Renal pelvis (tissue), 4 donors: ENCODE measurements around the gene CELF4. TPM values are rescaled to one million over a fixed set of nuclear protein-coding genes. Genes with fewer than 3 reads are reported as not detected.

Experiments
- DNase-seq: peaks from one replicate; pipeline ENCODE4 v3.0.0-alpha.2; 2013
- polyA plus RNA-seq, 3 donors: library from polyadenylated mRNA; unstranded; fragments of 120-200 nt; gene quantifications; one replicate each; pipeline ENCODE4 v1.2.1, GENCODE V29; 2013; ENCODE audit not compliant: insufficient read length in 3 of 3

The CELF4 gene
- polyA plus RNA-seq, 3 donors: 2.2 to 3.8 (median 3.7) TPM

DNA sequence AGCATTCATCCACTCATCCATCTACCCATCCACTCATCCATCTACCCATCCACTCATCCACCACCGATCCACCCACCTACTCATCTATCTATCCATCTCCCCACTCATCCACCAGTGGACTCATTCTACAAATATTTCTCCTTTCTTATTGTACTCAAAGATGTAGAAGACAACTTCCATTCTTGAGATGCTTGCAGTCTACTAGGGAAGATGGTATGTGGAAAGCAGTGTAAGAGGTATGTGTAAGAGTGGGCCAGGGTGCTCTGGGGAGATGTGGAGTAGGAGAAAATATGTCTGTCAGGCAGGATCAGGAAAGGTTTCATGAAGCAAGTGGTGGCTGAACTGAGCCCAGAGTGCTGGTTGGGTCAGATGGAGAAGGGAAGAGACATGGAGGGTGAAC, 150.8 kb downstream of the CELF4 start:
- no peak for DNase-seq

DNA sequence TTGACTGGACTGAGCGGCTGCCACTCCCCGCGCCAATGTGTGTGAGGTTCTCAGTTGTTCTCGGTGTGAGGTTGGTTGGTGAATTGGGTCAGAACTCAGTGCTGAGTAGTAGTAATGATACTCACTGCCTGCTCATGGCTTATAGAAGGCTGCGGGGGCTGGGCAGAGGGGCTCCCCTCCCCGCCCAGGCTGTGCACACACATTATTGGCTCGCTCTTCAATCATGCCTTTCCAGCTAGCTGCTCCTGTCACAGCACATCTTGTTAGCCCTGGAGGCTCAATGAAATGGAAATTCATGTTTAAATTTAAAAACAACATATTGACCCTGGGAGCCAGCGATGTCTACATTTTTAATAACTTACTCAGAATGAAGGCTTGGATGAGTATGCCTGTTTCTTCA, 152.8 kb downstream of the CELF4 start:
- DNase-seq: no peak

DNA sequence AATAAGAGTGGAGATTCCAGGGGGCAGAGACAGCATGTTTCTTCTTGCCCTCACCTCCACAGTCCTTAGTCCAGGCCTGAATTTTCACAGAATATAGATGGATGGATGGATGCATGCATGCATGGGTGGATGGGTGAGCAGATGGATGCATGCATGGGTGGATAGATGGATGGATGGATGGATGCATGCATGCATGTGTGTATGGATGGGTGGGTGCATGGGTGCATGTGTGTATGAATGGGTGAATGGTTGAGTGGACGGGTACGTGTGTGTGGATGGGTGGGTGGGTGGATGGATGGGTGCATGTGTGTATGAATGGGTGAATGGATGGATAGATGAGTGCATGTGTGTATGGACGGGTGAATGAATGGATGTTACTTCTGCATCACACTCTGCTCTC, 153.3 kb downstream of the CELF4 start:
- DNase-seq: no peak

DNA sequence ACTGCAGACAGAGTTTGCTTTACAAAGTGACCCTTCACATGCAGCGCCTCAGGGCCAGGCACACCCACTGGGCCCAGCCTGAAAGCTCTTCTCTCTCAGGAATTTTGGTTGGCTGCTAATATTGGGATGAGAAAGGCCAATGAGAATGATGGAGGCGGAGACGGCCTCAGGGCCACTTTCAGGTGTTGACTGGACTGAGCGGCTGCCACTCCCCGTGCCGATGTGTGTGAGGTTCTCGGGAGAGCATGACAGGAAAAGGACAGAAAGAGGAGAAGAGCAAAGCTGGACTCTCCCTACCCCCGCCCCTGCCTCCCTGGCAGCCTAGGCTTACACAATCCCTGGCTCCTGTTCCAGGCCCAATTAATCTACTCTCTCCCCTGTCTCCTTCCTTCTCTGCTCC, 155.7 kb downstream of the CELF4 start:
- no peak for DNase-seq

DNA sequence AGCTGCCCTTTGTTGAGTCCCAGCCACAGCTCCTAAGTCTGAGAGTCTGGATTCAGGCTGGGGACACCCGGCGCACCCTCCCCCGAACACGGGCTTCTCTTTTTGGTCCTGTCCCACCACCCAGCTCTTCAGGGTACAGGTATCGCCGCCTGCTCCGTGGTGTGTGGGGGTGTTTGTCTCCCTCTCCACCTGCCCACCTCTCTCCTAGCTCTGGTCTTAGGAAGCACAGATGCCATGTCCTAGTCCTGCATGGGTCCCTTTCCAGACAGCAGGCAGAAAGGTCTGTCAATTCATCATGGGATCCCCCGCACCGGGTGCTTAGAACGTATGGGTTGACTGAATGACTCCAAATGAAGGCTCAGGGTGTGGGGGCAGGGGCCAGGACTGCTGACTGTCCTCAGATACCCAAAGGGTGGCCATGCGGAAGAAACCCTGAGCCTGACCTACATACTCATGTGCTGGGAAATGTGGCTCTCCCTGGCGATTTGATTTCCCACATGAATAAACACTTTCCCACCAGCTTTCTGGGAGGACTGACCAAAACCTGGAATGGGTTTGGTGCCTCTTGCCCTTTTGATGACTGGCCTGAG, 156.8 kb downstream of the CELF4 start:
- peak; percentile 26 for DNase-seq

DNA sequence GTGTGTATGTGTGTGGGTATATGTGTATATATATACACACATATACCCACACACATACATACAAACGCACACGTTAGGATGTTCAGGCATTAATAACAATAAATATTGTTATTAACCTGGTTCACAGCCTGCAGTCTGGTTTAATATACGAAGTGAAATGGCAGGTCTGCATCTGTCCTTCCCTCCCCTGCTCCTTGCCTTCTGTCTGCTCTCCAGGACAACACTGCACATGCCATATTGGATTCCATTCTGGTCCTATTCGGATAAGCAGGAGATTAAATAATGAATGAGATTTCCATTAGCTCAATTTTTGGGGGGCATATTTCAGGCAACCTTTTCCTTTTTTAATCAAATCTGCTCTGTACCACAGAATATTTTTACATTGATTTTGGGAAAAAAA, 158.0 kb downstream of the CELF4 start:
- DNase-seq: no peak

DNA sequence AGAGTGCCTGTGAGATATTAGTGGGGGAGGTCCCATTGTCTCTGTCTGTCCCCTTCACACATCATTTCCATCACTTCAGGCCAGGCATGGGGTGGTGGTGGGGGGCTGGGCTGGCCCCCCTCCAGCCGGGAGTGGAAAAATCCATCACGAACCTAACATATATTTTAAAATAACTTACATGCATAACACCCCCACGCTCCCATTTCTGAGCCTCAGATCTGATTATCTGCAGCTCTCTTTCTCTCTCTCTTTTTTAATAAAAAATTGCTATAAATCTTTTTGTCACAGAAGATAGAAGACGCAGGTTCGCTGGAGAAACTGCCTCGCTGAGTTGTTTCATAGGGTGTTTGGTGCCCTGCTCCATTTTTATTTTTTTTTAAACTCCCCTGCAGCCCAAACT, 159.8 kb downstream of the CELF4 start:
- DNase-seq: no peak

DNA sequence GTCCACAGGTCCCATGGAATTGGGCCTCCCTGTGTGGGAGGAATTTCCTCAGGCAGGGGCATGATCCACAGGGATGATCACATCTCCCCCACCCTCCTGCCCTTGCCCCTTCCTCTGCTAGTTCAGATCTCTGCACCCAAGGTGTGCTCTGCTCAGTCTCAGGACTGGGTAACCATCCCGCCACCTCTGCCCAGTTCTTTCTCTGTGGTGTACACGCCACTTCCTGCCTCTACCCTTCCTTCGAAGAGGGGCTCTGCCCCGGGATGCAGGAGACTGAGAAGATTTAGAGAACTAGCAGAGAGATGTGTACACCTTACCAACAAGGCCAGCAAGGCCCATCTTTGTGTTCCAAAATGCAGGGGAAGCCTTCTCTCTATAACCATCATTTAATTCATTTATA, 160.4 kb downstream of the CELF4 start:
- no peak for DNase-seq

DNA sequence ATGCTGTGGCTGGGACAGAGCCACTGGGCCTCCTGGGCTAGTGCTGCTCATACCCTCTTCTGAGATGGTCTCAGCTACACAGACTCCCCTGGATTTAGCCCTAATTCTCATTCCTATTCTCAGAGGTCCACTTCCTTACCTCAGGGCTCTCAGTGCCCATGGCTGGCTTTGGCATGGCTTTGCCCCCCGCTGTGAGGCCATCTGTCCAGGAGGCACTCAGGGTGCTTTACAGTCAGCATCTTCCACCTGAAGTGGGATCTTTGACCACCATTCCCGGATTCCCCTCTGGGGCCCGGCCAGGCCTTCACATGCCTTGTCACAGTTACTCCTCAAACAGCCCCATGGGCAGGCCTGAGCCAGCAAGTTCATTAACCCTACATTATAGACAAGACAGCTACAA, 161.8 kb downstream of the CELF4 start:
- DNase-seq: no peak

DNA sequence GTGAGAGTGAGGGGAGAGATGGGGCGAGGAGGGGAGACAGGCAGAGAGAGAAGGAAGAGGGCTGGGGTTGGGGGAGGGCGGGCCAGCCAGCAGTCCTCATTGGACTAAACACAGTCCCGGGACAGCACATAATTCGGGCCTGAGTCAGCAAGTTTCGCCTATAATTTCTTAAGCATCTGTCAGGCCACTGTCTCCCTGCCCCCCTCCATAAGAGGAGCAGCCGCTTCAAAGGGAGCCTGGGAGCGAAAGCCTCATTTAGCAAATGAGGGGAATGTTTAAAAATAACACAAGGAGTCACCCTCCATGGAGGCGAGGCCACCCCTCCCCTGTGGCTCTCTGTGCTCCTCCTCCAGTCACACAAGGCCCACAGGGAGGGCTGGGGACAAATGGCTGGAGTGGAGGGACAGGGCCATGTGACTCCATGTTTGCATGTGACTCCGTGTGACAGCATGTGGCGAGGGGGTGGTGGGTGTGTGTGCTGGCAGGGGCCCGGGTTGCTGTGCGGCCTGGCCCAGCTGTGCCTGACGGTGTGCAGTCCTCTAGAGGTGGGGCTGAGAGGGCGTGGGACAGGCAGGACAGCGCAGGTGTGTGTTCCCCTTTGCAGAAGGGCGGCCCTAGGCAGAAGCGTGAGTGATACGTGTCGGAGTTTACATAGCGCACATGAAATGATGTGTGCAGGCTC, 162.4 kb downstream of the CELF4 start:
- peak; percentile 78 for DNase-seq

DNA sequence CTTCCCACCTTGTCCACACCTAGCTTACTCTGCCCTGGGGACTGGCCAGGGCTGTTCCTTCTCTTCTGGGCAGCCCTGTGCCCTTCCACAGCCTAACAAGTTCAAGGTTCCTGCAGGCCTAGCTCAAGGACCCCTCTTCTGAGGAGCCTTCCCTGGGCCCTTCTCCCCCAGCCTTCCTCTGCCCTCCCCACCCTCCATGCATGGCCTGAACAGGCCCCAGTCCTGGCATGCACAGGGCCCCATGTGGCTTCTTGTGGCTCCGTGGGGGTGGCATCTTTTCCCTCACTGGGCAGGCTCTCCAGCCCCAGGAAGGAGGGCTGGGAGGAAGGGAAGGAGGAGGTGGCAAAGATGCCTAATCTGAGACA, 162.9 kb downstream of the CELF4 start:
- DNase-seq: no peak

DNA sequence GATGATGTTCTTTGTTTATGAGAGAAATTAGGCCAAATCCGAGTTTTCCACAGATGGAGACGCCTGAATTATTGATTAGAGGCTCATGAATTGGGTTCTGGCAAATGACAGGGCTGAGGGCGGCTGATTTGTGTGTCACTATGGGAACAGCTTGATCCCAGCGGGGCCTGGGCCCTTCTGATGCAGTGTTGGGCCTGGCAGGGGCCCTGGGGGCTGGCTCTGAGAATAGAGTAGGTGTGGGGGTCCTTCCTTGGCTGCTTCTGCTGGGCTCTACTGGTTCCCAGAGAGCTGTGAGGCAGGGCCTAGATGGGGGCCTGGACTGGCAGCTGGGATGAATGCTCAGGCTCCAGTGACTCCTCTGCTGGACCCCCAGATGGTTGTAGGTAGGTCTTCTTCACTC, 164.8 kb downstream of the CELF4 start:
- DNase-seq: no peak

DNA sequence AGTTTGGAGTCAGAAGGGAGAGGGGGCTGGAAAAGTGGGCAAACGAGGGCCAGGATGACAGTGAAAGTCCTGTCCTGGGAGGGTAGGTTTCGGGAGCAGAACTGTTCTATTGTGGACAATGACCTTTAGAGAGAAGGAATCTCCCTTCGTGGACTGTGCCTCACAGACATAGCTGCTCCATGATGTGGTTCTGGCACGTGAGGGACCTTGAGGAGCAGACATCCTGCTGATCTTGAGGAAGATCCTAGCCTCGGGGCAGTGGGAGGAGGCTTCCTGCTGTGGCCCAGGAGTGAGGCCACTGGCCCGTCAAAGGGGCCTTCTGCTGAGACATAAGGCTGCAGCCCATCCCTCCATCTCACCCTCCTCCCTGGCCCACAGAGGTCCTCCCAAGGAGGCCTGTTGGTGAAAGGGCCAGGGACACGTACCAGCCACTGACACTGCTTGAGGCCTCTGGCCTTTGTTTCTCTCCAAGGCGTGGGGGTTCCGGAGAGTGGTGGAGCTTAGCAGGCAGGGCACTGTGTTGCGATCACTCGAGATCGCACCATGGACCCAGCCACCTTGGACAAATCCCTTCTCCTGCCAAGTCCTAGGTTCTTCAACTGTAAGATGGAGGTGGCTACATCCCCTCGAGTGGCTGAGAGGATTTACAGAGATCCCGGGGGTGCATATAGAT, 167.2 kb downstream of the CELF4 start:
- DNase-seq: no peak

DNA sequence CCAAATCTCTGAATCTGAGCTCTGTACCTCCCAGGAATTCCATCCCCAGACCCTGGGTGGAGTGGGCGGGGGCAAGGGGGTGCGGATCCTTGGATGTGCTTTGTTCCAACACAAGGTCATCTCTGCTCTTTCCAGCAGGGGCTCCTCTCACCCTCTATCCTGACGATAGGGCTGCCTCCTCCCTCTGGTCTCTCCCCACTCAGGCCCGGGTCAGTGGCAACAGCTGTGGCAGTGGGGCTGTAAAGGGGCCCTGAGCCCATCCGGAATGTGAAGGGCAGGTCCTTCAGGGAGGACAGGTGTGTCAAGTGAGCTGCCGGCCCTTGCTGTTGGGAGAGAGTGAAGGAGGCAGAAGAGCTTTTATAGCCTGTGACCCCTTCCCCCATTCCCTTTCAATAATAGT, 167.8 kb downstream of the CELF4 start:
- DNase-seq: no peak

DNA sequence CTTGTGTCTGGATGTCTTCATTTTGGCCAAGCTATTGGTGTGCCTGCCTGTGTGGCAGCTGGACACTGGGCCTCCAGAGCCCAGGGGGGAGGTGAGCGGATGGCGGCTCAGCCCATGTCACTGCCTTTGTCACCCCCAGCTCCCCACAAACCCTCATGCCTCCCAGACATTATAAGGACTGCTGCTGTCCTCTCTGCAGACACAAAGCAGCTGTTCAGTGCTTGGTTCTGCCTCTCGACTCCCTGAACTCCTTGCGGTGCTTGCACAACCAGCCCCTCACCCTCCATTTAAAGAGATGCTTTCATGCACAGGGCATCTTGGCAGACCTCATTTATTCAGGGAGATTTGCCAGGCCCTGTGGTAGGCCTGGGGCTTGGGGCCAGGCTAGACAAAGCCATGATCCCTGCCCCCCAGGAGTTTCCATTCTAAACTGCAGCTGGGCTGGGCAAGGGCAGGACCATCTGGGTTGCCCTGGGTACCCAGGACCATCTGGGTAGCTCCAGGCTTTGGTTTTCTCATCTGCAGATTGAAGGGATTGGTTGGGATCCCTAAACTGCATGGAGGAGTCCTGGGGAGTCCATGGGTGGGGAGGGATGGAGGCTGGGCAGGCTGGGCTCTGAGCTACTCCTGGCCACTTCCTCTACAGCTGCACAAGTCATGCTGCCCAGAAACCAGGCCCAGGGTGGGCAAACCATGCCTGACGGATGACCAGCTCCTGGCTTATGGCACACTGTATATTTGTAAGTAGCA, 168.5 kb downstream of the CELF4 start:
- no peak for DNase-seq

DNA sequence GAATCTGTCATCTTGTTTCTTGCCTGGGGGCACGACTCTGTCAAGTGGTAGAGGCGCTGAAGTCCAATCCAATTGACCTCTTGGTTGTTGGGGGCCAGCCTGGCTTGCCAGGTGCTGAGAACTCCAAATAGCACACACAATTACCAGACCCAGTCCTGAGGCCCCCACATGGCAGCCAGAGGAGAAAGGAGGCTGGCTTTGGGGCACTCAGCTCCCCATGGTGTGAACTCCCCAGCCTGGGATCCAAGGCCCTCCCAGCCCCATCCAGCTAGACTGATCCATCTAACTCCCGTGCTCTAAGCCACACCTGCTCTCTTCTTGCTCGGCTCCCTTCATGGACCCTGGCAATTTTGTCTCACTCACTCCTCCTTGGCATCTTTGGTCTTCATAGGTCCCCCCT, 170.0 kb downstream of the CELF4 start:
- no peak for DNase-seq

DNA sequence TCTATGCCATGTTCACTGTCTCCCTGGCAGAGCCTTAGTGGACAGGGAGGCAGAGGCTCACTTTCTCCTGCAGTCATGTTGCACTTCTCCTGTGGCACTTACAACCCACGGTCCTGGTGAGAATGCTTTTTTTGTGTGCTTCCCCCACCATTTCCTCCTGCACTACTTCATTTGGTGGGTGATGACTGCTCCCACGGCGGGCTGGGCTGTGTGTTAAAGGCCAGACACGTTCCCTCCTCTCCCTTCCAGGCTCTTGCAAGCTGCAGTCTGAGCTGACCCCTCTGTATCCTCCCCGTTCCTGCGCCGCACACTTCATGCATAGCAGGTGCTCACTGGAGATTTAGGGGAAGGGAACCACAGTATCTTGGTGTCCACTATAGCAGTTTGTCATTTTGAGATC, 170.5 kb downstream of the CELF4 start:
- no peak for DNase-seq

DNA sequence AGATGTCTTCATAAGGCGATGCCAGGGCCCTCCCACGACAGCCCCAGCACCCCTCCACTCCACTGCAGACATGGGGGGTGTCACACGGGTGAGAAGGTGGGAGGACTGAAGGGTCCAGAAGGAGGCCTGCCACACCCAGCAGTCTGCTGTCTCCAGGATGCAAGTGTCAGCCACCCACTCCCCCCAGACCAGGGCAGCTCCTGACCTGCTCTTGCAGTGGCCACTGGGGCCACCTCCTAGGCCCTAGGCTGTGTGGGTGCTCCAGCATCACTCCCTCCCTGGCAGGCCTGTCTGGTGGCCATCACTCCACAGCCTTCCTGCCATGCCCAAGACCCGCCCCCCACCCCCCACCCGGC, 171.0 kb downstream of the CELF4 start:
- DNase-seq: no peak

DNA sequence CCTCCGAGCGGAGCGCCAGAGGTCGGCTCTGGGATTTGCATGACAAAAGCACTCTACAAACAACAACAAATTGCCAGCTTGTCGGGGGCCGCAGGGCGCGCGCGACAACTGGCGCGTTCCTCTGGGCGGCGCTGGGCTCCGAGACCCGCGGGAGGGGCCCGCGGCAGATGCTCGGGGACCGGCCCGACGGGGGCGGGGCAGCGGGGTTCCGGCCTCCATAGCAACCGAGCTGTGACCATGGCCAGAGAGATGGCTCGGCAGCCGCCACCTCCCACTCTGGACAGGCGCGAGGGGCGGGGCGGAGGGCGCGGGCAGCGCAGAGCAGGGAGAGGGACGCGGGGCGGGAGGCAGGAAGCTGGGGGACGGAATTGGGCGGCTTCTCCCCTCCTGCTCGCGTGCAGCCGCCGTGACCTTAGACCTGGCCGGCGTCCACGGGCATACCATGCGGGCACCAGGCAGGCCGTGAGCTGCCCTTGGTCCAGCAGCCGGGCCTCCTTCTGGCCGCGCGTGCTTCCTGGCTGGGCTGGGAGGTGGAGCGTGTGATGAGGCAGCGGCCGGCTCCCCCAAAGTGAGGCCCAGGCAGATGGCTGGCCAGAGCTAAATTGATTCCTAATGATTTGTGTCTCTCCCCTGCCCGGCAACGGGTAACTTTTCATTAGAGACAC, 171.5 kb downstream of the CELF4 start:
- peak; percentile 79 for DNase-seq

DNA sequence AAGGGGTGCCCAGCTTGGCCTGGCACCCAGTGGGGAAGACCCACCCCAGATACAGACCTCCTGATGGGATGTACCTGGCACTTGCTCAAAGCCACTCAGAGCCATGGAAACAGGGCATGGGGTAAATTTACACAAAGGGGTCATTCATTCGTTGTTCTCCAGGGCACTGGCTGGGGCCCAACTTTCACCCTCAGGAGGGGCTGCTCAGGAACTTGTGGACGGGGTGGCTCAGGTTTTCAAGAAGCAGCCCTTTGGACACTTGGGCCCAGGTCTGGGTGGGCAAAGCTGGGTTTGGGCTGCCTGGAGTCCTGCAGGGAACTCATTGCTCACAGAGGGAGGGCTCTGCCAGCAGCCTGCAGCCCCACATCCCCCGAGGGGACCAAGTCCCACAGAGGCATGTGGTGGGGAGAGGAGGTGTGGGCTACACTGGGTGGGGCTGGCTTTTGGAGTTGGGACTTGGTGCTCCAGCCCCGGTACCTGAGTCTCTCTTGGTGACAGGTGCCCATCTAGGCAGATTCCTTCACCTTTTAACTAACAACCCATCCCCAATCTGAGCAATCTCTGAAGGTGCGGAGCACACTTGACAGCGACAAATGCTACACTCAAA, 172.3 kb downstream of the CELF4 start:
- no peak for DNase-seq

DNA sequence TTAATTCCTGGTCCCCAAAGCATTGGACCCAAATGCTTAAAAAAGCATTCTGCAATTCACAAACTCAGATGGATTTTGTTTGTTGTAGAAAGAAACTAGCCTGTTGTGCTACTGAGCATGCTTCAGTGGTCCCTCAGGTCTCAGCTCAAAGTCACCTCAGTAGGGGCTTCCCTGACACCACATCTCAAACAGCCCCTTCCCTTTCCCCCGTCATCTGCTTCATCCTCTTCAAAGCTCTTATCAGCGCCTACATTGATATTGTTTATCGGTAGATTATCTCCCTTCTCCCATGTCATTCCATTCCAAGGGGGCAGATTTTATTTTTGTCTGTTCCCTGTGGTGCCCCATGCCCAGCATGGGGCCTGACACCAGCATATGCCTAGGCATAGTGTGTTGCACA, 172.9 kb downstream of the CELF4 start:
- no peak for DNase-seq
